Ishikawa (cell line): ENCODE data around the gene PTH2.

Experiments used
- CEBPB ChIP-seq: IDR thresholded peaks from 2 replicates; pipeline ENCODE4 v1.6.1; 2012
- CREB1 ChIP-seq: IDR thresholded peaks from 2 replicates; pipeline ENCODE4 v1.6.1; 2012; ENCODE audit warnings: low read depth
- EGR1 ChIP-seq: IDR thresholded peaks from 2 replicates; pipeline ENCODE4 v1.6.1; 2012
- EP300 ChIP-seq: IDR thresholded peaks from 2 replicates; pipeline ENCODE4 v1.6.1; 2012; ENCODE audit warnings: borderline replicate concordance
- FOXM1 ChIP-seq: IDR thresholded peaks from 2 replicates; pipeline ENCODE4 v1.6.1; 2012; ENCODE audit warnings: low read depth, borderline replicate concordance
- MAX ChIP-seq: IDR thresholded peaks from 2 replicates; pipeline ENCODE4 v1.6.1; 2012
- NFIC ChIP-seq: IDR thresholded peaks from 2 replicates; pipeline ENCODE4 v1.6.1; 2012
- RAD21 ChIP-seq: IDR thresholded peaks from 2 replicates; pipeline ENCODE4 v1.6.1; 2012; ENCODE audit warnings: low read depth
- REST ChIP-seq: IDR thresholded peaks from 2 replicates; pipeline ENCODE4 v1.6.1; 2012; ENCODE audit warnings: low read depth, mild to moderate bottlenecking
- TAF1 ChIP-seq: IDR thresholded peaks from 2 replicates; pipeline ENCODE4 v1.6.1; 2012; ENCODE audit warnings: low read depth, mild to moderate bottlenecking
- TCF12 ChIP-seq: IDR thresholded peaks from 2 replicates; pipeline ENCODE4 v1.6.1; 2012; ENCODE audit warnings: low read depth
- TEAD4 ChIP-seq: IDR thresholded peaks from 2 replicates; pipeline ENCODE4 v1.6.1; 2012
- YY1 ChIP-seq: IDR thresholded peaks from 2 replicates; pipeline ENCODE4 v1.6.1; 2012; ENCODE audit warnings: low read depth
- ZBTB7A ChIP-seq: IDR thresholded peaks from 2 replicates; pipeline ENCODE4 v1.6.1; 2012; ENCODE audit warnings: low read depth
- TF ChIP-seq, protein P1 (sequence below): IDR thresholded peaks from 2 replicates; pipeline ENCODE4 v1.6.1; 2012

PTH2 gene

GRCh38 chr19:49433240-49433901 lies 10.1 kb upstream of the PTH2 start:
- no peak for TF ChIP-seq CREB1
- TF ChIP-seq TAF1, result no peak
- no peak for TF ChIP-seq NFIC
- no peak for TF ChIP-seq ZBTB7A
- no peak for TF ChIP-seq MAX
- TF ChIP-seq YY1, result no peak
- no peak for TF ChIP-seq CEBPB
- TF ChIP-seq FOXM1, result no peak
- no peak for TF ChIP-seq REST
- TF ChIP-seq RAD21, result no peak
- TF ChIP-seq TCF12, result no peak
- no peak for TF ChIP-seq EP300
- no peak for TF ChIP-seq EGR1
- TF ChIP-seq, protein P1, sequence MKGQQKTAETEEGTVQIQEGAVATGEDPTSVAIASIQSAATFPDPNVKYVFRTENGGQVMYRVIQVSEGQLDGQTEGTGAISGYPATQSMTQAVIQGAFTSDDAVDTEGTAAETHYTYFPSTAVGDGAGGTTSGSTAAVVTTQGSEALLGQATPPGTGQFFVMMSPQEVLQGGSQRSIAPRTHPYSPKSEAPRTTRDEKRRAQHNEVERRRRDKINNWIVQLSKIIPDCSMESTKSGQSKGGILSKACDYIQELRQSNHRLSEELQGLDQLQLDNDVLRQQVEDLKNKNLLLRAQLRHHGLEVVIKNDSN, result no peak
- no peak for TF ChIP-seq TEAD4

- TF ChIP-seq EGR1 (no peak), FOXM1 (no peak), RAD21 (no peak), REST (no peak), NFIC (no peak), YY1 (no peak)
Measured at GRCh38 chr19:49432141-49433073, 9.2 kb upstream of the PTH2 start.

- TF ChIP-seq EGR1 (no peak), FOXM1 (no peak), TAF1 (no peak), TCF12 (no peak), REST (no peak)
- TF ChIP-seq, protein P1, result no peak
Measured at GRCh38 chr19:49431330-49431749, 8.1 kb upstream of the PTH2 start.

GRCh38 chr19:49430678-49431329 lies 7.6 kb upstream of the PTH2 start:
- peak; percentile 44 for TF ChIP-seq RAD21
- no peak for TF ChIP-seq TAF1
- TF ChIP-seq MAX, result peak; percentile 31; the same call in 1 of the 2 replicates
